RKO (cell line): Measurements from ENCODE around the gene LEMD1.
"Not testable (repeated sequence)": the region's sequence is repeated elsewhere in the genome, so short reads cannot be mapped to it uniquely, and the experiment has no call there.

Experiments used
- DNase-seq: peaks from one replicate; pipeline ENCODE4 v3.0.0-alpha.2; 2016; ENCODE audit warnings: low spot score

LEMD1 gene

GRCh38 chr1:205447457-205448341 is 25.8 kb upstream of the LEMD1 start:
- no peak for DNase-seq

GRCh38 chr1:205446828-205447227 is 25.0 kb upstream of the LEMD1 start:
- no peak for DNase-seq

GRCh38 chr1:205445646-205445935 is 23.7 kb upstream of the LEMD1 start:
- DNase-seq, result no peak

GRCh38 chr1:205444931-205445645 is 23.2 kb upstream of the LEMD1 start:
- no peak for DNase-seq

GRCh38 chr1:205444300-205444930 is 22.6 kb upstream of the LEMD1 start:
- no peak for DNase-seq

GRCh38 chr1:205443585-205444299 is 21.9 kb upstream of the LEMD1 start:
- DNase-seq, result no peak

- no peak for DNase-seq
These were observed 20.3 kb upstream of the LEMD1 start for GRCh38 chr1:205442051-205442725.

- no peak for DNase-seq
These were observed 19.8 kb upstream of the LEMD1 start for GRCh38 chr1:205441716-205442050.

- DNase-seq, result no peak
These were observed 19.4 kb upstream of the LEMD1 start for GRCh38 chr1:205441318-205441633.

GRCh38 chr1:205440476-205441317 is 18.8 kb upstream of the LEMD1 start:
- DNase-seq, result no peak

- DNase-seq, result no peak
These were observed 18.2 kb upstream of the LEMD1 start for GRCh38 chr1:205440121-205440475.

- DNase-seq, result peak; percentile 70
These were observed 16.6 kb upstream of the LEMD1 start for GRCh38 chr1:205438213-205439158.

GRCh38 chr1:205437570-205437969 is 15.7 kb upstream of the LEMD1 start:
- no peak for DNase-seq

- no peak for DNase-seq
These were observed 15.0 kb upstream of the LEMD1 start for GRCh38 chr1:205436776-205437410.

- DNase-seq, result no peak
These were observed 14.0 kb upstream of the LEMD1 start for GRCh38 chr1:205435578-205436573.

GRCh38 chr1:205434738-205435137 is 12.9 kb upstream of the LEMD1 start:
- DNase-seq, result no peak

GRCh38 chr1:205432692-205433091 is 10.8 kb upstream of the LEMD1 start:
- not testable (repeated sequence) for DNase-seq

GRCh38 chr1:205432116-205432515 is 10.3 kb upstream of the LEMD1 start:
- DNase-seq, result no peak
